Bronchial epithelial cell (primary cell): Measurements from ENCODE around the gene LGALS7. TPM values are rescaled to one million over a fixed set of nuclear protein-coding genes. Genes with fewer than 3 reads are reported as not detected.
"Not testable (repeated sequence)": the region's sequence is repeated elsewhere in the genome, so short reads cannot be mapped to it uniquely, and the experiment has no call there.

Experiments used
- DNase-seq: peaks from one replicate; pipeline ENCODE4 v3.0.0-alpha.2; 2010; ENCODE audit warnings: low read depth
- FAIRE-seq: peaks from 2 replicates; lab custom pipeline; 2011; peaks lifted over from hg19 to GRCh38; lab: Jason Lieb, UNC
- H3K27me3 ChIP-seq: 2 replicates; pipeline ENCODE4 v1.5.1; 2011; ENCODE audit warnings: low read length; ENCODE audit not compliant: control insufficient read depth, insufficient read depth
- H3K36me3 ChIP-seq: 2 replicates; pipeline ENCODE4 v1.5.1; 2011; ENCODE audit warnings: low read length; ENCODE audit not compliant: control insufficient read depth, insufficient read depth
- H3K4me3 ChIP-seq: 2 replicates; pipeline ENCODE4 v1.5.1; 2011; ENCODE audit warnings: mild to moderate bottlenecking, low read depth, low read length, control low read depth
- total RNA-seq: library from RNA; depleted of rRNA; stranded (reverse); fragments of >200 nt; gene quantifications from 2 replicates; pipeline ENCODE4 v1.2.1, GENCODE V29; 2014
- TF ChIP-seq, protein P1 (sequence below): IDR thresholded peaks from 2 replicates; pipeline ENCODE4 v1.5.1; 2011; ENCODE audit warnings: mild to moderate bottlenecking, moderate library complexity, low read length, control low read depth, inconsistent platforms; ENCODE audit not compliant: insufficient read depth, severe bottlenecking

Gene LGALS7
- total RNA-seq, 1 donor from 2014 or later: 406 TPM

DNA sequence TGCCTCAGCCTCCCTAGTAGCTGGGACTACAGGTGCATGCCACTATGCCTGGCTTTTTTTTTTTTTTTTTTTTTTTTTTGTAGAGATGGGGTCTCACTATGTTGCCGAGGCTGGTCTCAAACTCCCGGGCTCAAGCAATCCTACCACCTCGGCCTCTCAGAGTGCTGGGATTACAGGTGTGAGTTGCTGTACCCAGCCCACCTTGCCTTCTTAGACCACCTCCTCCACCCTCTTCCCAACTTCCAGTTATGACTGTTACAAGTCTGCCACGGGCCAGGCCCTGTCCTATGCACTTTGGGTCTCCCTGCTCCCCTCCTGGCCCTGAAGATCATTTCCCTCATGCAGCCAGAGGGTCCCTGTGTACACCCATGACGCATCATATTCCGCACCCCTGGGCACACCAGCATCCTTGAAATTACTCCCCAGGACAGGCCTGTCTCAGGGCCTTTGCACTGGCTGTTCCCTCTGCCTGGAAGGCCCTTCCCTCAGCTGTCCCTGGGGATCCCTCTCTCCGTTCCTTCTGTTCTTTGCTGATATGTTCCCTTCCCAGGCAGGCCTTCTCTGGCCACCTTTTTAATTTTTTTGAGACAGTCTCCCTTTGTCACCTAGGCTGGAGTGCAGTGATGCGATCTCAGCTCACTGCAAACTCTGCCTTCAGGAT lies 36.4 kb upstream of the LGALS7 start:
- no peak for FAIRE-seq
- no peak for DNase-seq
- no peaks in the 10 kb centered on the region for H3K36me3 ChIP-seq

DNA sequence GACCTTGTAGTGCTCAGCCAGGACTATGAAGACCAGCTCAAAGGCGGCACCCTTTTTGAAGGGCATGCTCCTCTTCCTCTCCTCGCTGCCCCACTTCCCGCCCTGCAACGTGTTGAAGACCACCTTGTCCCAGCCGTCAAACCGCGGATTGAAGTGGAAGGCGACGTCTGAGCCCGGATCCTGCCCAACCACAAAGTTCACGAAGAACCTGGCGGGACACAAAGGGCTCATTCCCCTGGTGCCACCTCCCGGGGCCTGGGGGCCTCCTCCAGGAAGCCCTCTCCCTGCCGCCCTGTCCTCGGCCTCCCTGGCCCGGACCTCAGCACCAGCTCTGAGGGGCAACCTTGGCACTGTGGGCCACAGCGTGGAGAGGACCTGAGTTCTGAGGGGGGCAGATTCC lies 35.4 kb upstream of the LGALS7 start:
- DNase-seq (no peak), FAIRE-seq (no peak)
- no peak overlapping the region for H3K4me3 ChIP-seq
- TF ChIP-seq, protein P1, sequence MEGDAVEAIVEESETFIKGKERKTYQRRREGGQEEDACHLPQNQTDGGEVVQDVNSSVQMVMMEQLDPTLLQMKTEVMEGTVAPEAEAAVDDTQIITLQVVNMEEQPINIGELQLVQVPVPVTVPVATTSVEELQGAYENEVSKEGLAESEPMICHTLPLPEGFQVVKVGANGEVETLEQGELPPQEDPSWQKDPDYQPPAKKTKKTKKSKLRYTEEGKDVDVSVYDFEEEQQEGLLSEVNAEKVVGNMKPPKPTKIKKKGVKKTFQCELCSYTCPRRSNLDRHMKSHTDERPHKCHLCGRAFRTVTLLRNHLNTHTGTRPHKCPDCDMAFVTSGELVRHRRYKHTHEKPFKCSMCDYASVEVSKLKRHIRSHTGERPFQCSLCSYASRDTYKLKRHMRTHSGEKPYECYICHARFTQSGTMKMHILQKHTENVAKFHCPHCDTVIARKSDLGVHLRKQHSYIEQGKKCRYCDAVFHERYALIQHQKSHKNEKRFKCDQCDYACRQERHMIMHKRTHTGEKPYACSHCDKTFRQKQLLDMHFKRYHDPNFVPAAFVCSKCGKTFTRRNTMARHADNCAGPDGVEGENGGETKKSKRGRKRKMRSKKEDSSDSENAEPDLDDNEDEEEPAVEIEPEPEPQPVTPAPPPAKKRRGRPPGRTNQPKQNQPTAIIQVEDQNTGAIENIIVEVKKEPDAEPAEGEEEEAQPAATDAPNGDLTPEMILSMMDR: no peak
- no peaks in the 10 kb centered on the region for H3K27me3 ChIP-seq
- H3K36me3 ChIP-seq: no peaks in the 10 kb centered on the region

More for the DNA sequence above, 36.4 kb upstream of the LGALS7 start:
- Histone ChIP-seq H3K27me3 (no peaks in the 10 kb centered on the region), H3K4me3 (no peak overlapping the region)
- TF ChIP-seq, protein P1: no peak

DNA sequence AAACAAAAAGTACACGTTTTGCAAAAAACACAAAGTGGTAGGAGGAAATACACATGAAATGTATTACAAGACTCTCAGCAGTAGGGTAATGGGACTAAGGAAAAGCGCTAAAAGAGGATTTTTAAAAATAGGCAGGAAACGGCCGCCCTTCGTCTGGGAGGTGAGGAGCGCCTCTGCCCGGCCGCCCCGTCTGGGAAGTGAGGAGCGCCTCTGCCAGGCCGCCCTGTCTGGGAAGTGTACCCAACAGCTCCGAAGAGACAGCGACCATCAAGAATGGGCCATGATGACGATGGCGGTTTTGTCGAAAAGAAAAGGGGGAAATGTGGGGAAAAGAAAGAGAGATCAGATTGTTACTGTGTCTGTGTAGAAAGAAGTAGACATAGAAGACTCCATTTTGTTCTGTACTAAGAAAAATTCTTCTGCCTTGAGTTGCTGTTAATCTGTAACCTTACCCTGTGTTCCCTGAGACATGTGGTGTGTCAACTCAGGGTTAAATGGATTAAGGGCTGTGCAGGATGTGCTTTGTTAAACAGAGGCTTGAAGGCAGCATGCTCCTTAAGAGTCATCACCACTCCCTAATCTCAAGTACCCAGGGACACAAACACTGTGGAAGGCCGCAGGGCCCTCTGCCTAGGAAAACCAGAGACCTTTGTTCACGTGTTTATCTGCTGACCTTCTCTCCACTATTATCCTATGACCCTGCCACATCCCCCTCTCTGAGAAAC lies 34.2 kb upstream of the LGALS7 start:
- not testable (repeated sequence) for H3K4me3 ChIP-seq, FAIRE-seq, H3K27me3 ChIP-seq, H3K36me3 ChIP-seq
- DNase-seq: peak; percentile 70

DNA sequence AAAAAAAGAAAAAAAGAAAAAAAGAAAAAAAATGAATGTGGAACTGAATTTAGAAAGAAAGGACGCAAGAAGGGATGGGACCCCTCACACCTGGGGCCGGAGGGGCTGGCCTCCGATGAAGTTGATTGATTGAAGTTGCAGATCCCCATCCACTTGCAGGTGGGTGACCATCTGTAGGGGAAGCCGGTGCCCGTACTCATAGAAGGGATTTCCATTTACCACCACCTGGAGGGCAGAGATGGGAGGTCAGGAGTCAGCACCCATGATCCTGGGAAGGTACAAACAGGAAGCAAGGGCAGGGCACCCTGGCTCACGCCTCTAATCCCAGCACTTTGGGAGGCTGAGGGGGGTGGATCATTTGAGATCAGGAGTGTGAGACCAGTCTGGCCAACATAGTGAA lies 33.1 kb upstream of the LGALS7 start:
- FAIRE-seq (no peak), DNase-seq (no peak)
- Histone ChIP-seq H3K36me3 (no peaks in the 10 kb centered on the region), H3K4me3 (no peak overlapping the region), H3K27me3 (no peaks in the 10 kb centered on the region)
- TF ChIP-seq, protein P1: no peak

DNA sequence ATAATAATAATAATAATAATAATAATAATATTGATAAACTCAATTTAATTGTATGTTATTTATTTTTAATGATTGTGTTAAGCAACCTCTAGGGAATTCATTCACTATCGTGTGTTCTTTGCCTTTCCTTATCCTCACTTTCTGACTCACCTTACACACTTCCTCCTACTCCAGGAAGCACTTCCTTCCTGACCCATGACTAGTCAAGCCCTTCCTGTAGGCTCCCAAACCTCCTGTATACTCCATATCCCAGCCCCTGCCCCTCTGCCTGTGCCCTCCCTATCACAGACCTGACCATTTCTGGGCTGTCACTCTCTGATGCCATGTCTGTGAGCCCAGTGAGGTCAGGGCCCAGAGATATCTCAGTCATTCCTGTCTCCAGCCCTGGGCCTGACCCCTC lies 31.9 kb upstream of the LGALS7 start:
- TF ChIP-seq, protein P1: no peak
- no peak overlapping the region for H3K4me3 ChIP-seq
- no peaks in the 10 kb centered on the region for H3K36me3 ChIP-seq
- FAIRE-seq: no peak
- H3K27me3 ChIP-seq: no peaks in the 10 kb centered on the region
- DNase-seq: peak; percentile 59

DNA sequence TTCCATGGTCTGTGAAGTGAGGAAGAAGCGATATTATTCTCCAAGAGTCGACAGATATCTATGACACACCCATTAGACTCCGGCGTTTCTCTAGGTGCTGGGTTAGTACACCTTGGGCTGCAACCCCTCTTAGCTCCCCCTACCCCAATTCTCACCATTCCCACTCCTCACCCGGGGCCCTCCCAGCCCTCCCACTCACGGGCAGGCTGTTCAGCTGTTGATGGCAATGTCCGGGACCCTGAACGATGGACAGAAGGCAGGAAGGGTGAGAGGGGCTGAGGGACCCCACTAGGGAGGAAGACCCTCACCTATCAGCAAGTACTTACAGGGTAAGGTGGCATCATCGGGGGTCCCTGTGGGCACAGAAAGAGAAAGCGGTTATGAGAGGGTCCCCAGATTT lies 30.2 kb upstream of the LGALS7 start:
- DNase-seq (no peak), FAIRE-seq (no peak)
- Histone ChIP-seq H3K36me3 (no peaks in the 10 kb centered on the region), H3K4me3 (no peak overlapping the region), H3K27me3 (no peaks in the 10 kb centered on the region)
- TF ChIP-seq, protein P1: no peak
